ENCODE data around the gene CHM. TPM values are rescaled to one million over a fixed set of nuclear protein-coding genes. Genes with fewer than 3 reads are reported as not detected.

CHM gene
- 22.4 and 26.2 TPM in 2 replicates for total RNA-seq

GRCh38 chrX:86047174-86047935, at the start of gene CHM:
TSS of gene CHM (minus strand) at chrX:86047558. CDS start at chrX:86047532, 26 bp downstream.

Other genes with a start within 250 kb of the CHM start
- gene DACH2, start 100.9 kb upstream of the CHM start, total RNA-seq: not detected in 2 replicates

Measured in smooth muscle cell of the pulmonary artery (primary cell).